ENCODE results near the gene ACVR1. TPM values are rescaled to one million over a fixed set of nuclear protein-coding genes. Genes with fewer than 3 reads are reported as not detected.
A peak's percentile ranks its signal among the peaks of the same experiment; 100 is the strongest.

Gene ACVR1
- total and polyA plus RNA-seq, 9 of the 15 experiments (the other 6 are each of a cell fraction or from before 2014, with no cell fraction given), result 3.8 to 14.3 (median 6.9) TPM

DNA sequence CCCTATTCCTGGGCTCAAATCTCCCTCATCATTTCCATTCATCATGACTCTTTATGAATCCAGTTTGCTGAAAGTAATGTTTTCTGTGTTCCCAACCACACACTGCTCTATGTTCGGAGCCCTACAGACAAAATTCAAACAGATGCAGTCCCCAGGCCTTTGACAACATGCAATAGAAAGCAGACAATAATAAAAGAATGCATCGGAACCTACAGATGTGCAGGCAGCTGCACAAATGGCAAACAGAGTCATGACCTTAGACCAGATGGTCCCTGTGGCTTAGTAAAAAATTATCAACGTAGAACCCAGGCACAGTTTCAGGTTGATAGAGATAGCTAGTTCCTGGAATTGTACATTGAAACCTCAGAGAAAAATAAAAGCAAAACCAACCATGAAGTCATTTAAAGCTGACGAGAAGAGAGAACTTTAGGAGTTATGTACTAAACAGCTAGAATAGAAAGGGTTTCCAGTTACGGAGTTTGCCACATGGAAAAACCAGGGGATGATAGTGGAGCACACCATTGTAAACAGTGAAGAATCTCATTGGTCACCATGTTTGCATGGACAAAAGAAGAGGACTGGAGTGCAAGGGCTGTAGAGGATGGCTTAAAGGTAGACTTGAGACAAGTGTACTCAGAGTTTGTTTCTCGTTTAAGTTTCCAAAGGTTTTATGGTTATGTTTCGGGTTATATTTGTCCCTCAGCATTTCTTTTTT is 23.2 kb upstream of the ACVR1 start (continued):
- TF ChIP-seq, protein P1, sequence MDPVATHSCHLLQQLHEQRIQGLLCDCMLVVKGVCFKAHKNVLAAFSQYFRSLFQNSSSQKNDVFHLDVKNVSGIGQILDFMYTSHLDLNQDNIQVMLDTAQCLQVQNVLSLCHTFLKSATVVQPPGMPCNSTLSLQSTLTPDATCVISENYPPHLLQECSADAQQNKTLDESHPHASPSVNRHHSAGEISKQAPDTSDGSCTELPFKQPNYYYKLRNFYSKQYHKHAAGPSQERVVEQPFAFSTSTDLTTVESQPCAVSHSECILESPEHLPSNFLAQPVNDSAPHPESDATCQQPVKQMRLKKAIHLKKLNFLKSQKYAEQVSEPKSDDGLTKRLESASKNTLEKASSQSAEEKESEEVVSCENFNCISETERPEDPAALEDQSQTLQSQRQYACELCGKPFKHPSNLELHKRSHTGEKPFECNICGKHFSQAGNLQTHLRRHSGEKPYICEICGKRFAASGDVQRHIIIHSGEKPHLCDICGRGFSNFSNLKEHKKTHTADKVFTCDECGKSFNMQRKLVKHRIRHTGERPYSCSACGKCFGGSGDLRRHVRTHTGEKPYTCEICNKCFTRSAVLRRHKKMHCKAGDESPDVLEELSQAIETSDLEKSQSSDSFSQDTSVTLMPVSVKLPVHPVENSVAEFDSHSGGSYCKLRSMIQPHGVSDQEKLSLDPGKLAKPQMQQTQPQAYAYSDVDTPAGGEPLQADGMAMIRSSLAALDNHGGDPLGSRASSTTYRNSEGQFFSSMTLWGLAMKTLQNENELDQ (CRISPR knock-in tag; IDR thresholded peaks at IDR 0.05; ENCODE audit: borderline replicate concordance), result 0 out of 2 replicates have a peak, but pooled peaks have one; percentile 44
- TF ChIP-seq BHLHE40 (IDR thresholded peaks at IDR 0.05; ENCODE audit: low read length), result no peak
- no peak for TF ChIP-seq SETDB1 (IDR thresholded peaks at IDR 0.05; ENCODE audit: low read length)
- TF ChIP-seq, protein P2, sequence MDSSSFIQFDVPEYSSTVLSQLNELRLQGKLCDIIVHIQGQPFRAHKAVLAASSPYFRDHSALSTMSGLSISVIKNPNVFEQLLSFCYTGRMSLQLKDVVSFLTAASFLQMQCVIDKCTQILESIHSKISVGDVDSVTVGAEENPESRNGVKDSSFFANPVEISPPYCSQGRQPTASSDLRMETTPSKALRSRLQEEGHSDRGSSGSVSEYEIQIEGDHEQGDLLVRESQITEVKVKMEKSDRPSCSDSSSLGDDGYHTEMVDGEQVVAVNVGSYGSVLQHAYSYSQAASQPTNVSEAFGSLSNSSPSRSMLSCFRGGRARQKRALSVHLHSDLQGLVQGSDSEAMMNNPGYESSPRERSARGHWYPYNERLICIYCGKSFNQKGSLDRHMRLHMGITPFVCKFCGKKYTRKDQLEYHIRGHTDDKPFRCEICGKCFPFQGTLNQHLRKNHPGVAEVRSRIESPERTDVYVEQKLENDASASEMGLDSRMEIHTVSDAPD (CRISPR knock-in tag; IDR thresholded peaks at IDR 0.05), result no peak
- TF ChIP-seq, protein P3, sequence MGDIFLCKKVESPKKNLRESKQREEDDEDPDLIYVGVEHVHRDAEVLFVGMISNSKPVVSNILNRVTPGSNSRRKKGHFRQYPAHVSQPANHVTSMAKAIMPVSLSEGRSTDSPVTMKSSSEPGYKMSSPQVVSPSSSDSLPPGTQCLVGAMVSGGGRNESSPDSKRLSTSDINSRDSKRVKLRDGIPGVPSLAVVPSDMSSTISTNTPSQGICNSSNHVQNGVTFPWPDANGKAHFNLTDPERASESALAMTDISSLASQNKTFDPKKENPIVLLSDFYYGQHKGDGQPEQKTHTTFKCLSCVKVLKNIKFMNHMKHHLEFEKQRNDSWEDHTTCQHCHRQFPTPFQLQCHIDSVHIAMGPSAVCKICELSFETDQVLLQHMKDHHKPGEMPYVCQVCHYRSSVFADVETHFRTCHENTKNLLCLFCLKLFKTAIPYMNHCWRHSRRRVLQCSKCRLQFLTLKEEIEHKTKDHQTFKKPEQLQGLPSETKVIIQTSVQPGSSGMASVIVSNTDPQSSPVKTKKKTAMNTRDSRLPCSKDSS (IDR thresholded peaks at IDR 0.05; ENCODE audit: low read depth, partially characterized antibody), result no peak
- TF ChIP-seq ZNF699 (CRISPR knock-in tag; IDR thresholded peaks at IDR 0.05; ENCODE audit: insufficient replicate concordance), result no peak
- TF ChIP-seq ZNF431 (CRISPR knock-in tag; IDR thresholded peaks at IDR 0.05), result no peak
- TF ChIP-seq, protein P4, sequence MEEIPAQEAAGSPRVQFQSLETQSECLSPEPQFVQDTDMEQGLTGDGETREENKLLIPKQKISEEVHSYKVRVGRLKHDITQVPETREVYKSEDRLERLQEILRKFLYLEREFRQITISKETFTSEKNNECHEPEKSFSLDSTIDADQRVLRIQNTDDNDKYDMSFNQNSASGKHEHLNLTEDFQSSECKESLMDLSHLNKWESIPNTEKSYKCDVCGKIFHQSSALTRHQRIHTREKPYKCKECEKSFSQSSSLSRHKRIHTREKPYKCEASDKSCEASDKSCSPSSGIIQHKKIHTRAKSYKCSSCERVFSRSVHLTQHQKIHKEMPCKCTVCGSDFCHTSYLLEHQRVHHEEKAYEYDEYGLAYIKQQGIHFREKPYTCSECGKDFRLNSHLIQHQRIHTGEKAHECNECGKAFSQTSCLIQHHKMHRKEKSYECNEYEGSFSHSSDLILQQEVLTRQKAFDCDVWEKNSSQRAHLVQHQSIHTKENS (CRISPR knock-in tag; IDR thresholded peaks at IDR 0.05), result no peak
- TF ChIP-seq CHD4 (IDR thresholded peaks at IDR 0.05; ENCODE audit: insufficient read depth, insufficient replicate concordance, low read depth, low read length, poor library complexity, severe bottlenecking), result no peak
- TF ChIP-seq NCOA2 (IDR thresholded peaks at IDR 0.05; ENCODE audit: partially characterized antibody in 2 of 2), result peak; percentile 48 to 61
- TF ChIP-seq CREM (IDR thresholded peaks at IDR 0.05; ENCODE audit: low read depth), result no peak; the same call in 1 of the 2 replicates
- TF ChIP-seq MCM7 (IDR thresholded peaks at IDR 0.05), result no peak
- TF ChIP-seq TBP (optimal IDR thresholded peaks at IDR 0.05; ENCODE audit: low read depth, low read length), result no peak
- no peak for TF ChIP-seq ZNF445 (CRISPR knock-in tag; IDR thresholded peaks at IDR 0.05; ENCODE audit: low read depth)
- no peak for TF ChIP-seq HNRNPUL1 (IDR thresholded peaks at IDR 0.05; ENCODE audit: low read length)
- no peak for TF ChIP-seq ZSCAN29 (IDR thresholded peaks at IDR 0.05)
- TF ChIP-seq, protein P5, sequence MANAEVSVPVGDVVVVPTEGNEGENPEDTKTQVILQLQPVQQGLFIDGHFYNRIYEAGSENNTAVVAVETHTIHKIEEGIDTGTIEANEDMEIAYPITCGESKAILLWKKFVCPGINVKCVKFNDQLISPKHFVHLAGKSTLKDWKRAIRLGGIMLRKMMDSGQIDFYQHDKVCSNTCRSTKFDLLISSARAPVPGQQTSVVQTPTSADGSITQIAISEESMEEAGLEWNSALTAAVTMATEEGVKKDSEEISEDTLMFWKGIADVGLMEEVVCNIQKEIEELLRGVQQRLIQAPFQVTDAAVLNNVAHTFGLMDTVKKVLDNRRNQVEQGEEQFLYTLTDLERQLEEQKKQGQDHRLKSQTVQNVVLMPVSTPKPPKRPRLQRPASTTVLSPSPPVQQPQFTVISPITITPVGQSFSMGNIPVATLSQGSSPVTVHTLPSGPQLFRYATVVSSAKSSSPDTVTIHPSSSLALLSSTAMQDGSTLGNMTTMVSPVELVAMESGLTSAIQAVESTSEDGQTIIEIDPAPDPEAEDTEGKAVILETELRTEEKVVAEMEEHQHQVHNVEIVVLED (CRISPR knock-in tag; IDR thresholded peaks at IDR 0.05), result no peak
- no peak for TF ChIP-seq ZNF384 (IDR thresholded peaks at IDR 0.05; ENCODE audit: low read depth, low read length)
- no peak for TF ChIP-seq ZNF830 (CRISPR knock-in tag; IDR thresholded peaks at IDR 0.05)
- no peak for TF ChIP-seq NFXL1 (CRISPR knock-in tag; IDR thresholded peaks at IDR 0.05)
- no peak for TF ChIP-seq ZNF76 (CRISPR knock-in tag; IDR thresholded peaks at IDR 0.05; ENCODE audit: borderline replicate concordance)

Data from K562 (cell line).